Fibroblast of upper back skin (primary cell): ENCODE data around the gene ZNF254.
"Not testable (repeated sequence)": the region's sequence is repeated elsewhere in the genome, so short reads cannot be mapped to it uniquely, and the experiment has no call there.

Experiments used
- DNase-seq: peaks from one replicate; pipeline ENCODE4 v3.0.0-alpha.2; 2013

Gene ZNF254

GRCh38 chr19:24073807-24074206 is 13.2 kb upstream of the ZNF254 start:
- DNase-seq = no peak

- DNase-seq = peak; percentile 38
These were observed 12.1 kb upstream of the ZNF254 start for GRCh38 chr19:24074720-24075454.

- DNase-seq = not testable (repeated sequence)
These were observed 11.5 kb upstream of the ZNF254 start for GRCh38 chr19:24075530-24075929.

GRCh38 chr19:24078680-24079079 is 8.3 kb upstream of the ZNF254 start:
- no peak for DNase-seq

- DNase-seq = no peak
These were observed 5.9 kb upstream of the ZNF254 start for GRCh38 chr19:24081056-24081455.

GRCh38 chr19:24098359-24098758 is 11.4 kb downstream of the ZNF254 start:
- DNase-seq = no peak

- DNase-seq = no peak
These were observed 12.8 kb downstream of the ZNF254 start for GRCh38 chr19:24099829-24100228.

- not testable (repeated sequence) for DNase-seq
These were observed 13.6 kb downstream of the ZNF254 start for GRCh38 chr19:24100597-24100996.

GRCh38 chr19:24101459-24102115 is 14.6 kb downstream of the ZNF254 start:
- DNase-seq = no peak

- DNase-seq = no peak
These were observed 40.6 kb downstream of the ZNF254 start for GRCh38 chr19:24127601-24128000.

GRCh38 chr19:24140099-24140498 is 53.1 kb downstream of the ZNF254 start:
- peak; percentile 20 for DNase-seq

- DNase-seq = no peak
These were observed 53.6 kb downstream of the ZNF254 start for GRCh38 chr19:24140591-24140990.

GRCh38 chr19:24141612-24142011 is 54.6 kb downstream of the ZNF254 start:
- no peak for DNase-seq

- no peak for DNase-seq
These were observed 55.8 kb downstream of the ZNF254 start for GRCh38 chr19:24142771-24143170.

GRCh38 chr19:24159707-24160106 is 72.7 kb downstream of the ZNF254 start:
- no peak for DNase-seq

GRCh38 chr19:24166055-24166454 is 79.1 kb downstream of the ZNF254 start:
- DNase-seq = peak; percentile 0

GRCh38 chr19:24173882-24174281 is 86.9 kb downstream of the ZNF254 start:
- no peak for DNase-seq

GRCh38 chr19:24177686-24178085 is 90.7 kb downstream of the ZNF254 start:
- no peak for DNase-seq

- DNase-seq = no peak
These were observed 91.2 kb downstream of the ZNF254 start for GRCh38 chr19:24178207-24178606.
